IPS-18a (cell line): Measurements from ENCODE around the gene CCNC.

Experiments used
- H3K27ac ChIP-seq: one replicate; pipeline ENCODE4 v1.5.1; 2013; ENCODE audit warnings: low read length
- H3K27me3 ChIP-seq: one replicate; pipeline ENCODE4 v1.6.1; 2013; ENCODE audit warnings: mild to moderate bottlenecking, low read length; ENCODE audit not compliant: control insufficient read depth, insufficient read depth
- H3K36me3 ChIP-seq: one replicate; pipeline ENCODE4 v1.6.1; 2013; ENCODE audit warnings: low read depth, low read length; ENCODE audit not compliant: control insufficient read depth
- H3K4me1 ChIP-seq: one replicate; pipeline ENCODE4 v1.6.1; 2013; ENCODE audit warnings: low read depth, low read length; ENCODE audit not compliant: control insufficient read depth
- H3K4me3 ChIP-seq: one replicate; pipeline ENCODE4 v1.5.1; 2013; ENCODE audit warnings: low read length
- H3K9ac ChIP-seq: one replicate; pipeline ENCODE4 v1.6.1; 2013; ENCODE audit warnings: mild to moderate bottlenecking, low read length, moderate library complexity
- H3K9me3 ChIP-seq: one replicate; pipeline ENCODE4 v1.6.1; 2013; ENCODE audit warnings: low read depth, low read length; ENCODE audit not compliant: control insufficient read depth

Gene CCNC

DNA sequence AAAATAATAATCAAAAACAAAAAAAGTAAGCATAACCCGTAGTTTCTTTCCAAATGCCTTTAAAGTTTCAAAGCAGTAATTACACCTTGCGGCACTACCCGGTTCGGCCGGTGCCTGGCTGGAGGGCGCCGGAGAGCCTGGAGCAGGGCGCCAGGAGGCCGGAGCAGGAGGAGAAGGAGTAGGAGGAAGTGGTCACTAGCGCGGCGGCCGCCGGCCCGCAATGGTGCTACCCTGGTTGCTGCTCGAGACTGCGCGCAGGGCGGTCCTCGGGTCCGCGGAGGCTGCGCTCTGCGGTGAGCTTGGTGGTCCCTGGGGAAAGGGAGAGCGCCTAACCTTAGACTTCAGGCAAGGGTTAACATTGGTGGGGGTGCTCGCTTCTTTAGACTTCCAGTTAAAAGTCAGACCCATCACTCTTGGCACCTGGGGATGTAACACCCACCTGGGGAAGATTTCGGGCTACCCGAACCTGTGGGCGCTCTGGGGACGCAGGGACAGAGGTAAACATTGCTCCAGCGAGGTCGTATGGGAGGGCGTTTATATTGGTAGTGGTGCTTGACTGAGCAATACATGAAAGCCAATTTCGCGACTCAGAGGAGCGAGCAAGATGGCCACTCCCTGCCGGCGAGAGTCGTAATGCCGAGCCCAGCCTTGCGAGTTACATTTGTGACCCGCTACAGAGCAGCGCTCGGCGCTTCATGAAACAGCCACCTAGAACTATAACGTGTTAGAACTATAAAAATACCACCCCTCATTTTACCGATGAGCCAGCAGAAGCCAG lies 47.4 kb downstream of the CCNC start:
- peak overlapping the region; percentile 98 for H3K4me3 ChIP-seq
- no peaks in the 10 kb centered on the region for H3K9me3 ChIP-seq
- H3K27me3 ChIP-seq = no peaks in the 10 kb centered on the region
- peak overlapping the region; percentile 97 for H3K9ac ChIP-seq
- peaks cover 4% of the 10 kb centered on the region for H3K4me1 ChIP-seq
- peak overlapping the region; percentile 75 for H3K27ac ChIP-seq
- H3K36me3 ChIP-seq = no peaks in the 10 kb centered on the region

DNA sequence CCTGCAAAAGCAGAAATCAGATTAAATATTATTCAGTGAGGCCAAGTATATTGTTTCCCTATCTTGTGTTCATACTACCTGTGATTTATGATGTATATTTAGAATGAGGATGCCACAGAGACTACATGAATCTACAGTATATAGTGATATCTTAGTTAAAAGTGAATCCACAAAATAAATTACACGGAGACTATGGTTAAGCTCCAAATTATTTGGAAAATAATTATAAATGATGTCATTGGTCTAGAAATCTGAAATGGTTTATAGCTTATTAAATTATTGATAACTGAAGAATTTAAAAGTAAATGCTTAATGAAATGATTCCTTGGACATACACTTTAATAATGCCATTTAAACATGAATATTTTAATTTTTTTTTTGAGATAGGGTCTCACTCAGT lies 49.0 kb downstream of the CCNC start:
- H3K36me3 ChIP-seq = no peaks in the 10 kb centered on the region
- H3K9ac ChIP-seq = no peak overlapping the region
- peaks cover 5% of the 10 kb centered on the region for H3K4me1 ChIP-seq
- no peak overlapping the region for H3K4me3 ChIP-seq
- H3K9me3 ChIP-seq = no peaks in the 10 kb centered on the region
- no peaks in the 10 kb centered on the region for H3K27me3 ChIP-seq
- no peak overlapping the region for H3K27ac ChIP-seq

DNA sequence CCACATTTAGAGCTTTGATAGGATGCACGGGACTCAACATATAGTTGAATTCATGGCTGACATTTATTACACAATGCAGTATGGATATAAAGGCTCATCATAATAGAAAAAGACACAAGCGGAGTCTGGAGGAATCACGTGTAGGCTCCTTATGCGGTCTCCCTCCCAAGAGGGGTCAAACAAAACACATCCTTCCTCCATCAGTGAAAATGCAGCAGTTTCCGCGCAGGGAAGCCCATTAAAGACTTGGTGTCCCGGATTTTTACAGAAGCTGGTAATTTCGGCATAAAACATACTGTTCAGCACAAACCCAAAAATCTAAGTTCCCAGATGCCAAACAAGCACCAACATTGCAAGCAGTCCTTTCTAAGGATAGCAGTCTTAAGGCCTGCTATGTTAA lies 54.4 kb downstream of the CCNC start:
- H3K4me3 ChIP-seq = peak overlapping the region; percentile 85
- no peaks in the 10 kb centered on the region for H3K9me3 ChIP-seq
- H3K27ac ChIP-seq = no peak overlapping the region
- H3K9ac ChIP-seq = peak overlapping the region; percentile 71
- H3K27me3 ChIP-seq = no peaks in the 10 kb centered on the region
- H3K4me1 ChIP-seq = peaks cover 13% of the 10 kb centered on the region
- H3K36me3 ChIP-seq = peaks cover 3% of the 10 kb centered on the region

DNA sequence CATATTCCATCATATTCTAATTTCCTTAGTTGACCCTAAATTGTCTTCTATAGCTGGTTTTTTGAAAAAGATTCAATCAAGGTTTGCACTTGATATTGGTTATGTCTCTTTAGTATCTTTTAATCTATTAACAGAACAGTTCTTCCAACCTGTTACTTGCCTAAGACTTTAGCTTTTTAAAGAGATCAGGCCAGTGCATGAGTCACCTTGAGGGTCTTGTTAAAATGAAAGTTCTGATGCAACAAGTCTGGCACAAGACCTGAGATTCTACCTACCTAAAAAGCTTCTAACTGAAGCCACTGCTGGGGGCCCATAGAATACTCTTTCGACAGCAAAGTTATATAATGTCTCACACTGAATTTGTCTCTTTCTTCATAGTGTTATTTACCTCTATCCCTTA lies 56.4 kb downstream of the CCNC start:
- no peaks in the 10 kb centered on the region for H3K27me3 ChIP-seq
- no peak overlapping the region for H3K27ac ChIP-seq
- H3K9ac ChIP-seq = no peak overlapping the region
- H3K4me1 ChIP-seq = peaks cover 13% of the 10 kb centered on the region
- peaks cover 12% of the 10 kb centered on the region for H3K36me3 ChIP-seq
- no peaks in the 10 kb centered on the region for H3K9me3 ChIP-seq
- H3K4me3 ChIP-seq = no peak overlapping the region

DNA sequence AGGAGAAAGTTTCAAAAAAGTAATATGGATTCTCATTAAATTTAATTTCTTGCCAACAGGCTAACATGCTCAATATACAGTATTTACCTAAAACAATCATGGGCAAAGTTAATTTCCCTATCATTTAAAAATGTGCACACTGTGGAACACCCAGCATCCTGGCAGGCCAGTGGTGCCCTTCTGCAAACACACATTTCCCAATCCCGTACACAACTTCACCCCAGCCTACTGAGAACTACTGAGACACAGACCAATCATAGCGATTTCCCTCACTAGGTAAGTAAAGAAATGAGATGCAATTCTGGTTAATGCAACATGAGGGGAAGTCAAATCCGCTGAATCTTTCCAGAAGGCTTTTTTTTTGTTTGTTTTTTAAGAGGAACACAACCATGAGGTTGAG lies 60.8 kb downstream of the CCNC start:
- no peak overlapping the region for H3K27ac ChIP-seq
- no peak overlapping the region for H3K9ac ChIP-seq
- H3K36me3 ChIP-seq = peaks cover 27% of the 10 kb centered on the region
- H3K4me3 ChIP-seq = no peak overlapping the region
- no peaks in the 10 kb centered on the region for H3K9me3 ChIP-seq
- H3K27me3 ChIP-seq = no peaks in the 10 kb centered on the region
- H3K4me1 ChIP-seq = no peaks in the 10 kb centered on the region

DNA sequence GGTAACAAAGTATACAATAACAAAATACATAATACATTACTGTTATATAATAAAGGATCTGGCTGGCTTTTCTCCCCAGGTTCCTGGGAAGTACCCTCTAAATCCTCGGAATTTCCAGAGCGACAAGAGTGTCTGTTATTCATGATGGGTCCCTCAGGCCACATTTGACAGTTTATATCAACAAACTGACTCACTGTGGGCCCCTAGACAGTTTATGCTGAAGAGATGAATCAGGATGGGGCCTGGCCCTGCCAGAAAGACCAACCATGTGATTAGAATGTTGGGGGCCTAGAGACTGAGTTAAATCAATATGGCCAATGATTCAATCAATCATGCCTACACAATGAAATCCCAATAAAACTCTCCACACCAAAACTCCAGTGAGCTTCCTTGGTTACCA lies 66.7 kb downstream of the CCNC start:
- no peak overlapping the region for H3K9ac ChIP-seq
- no peaks in the 10 kb centered on the region for H3K4me1 ChIP-seq
- H3K36me3 ChIP-seq = peaks cover 42% of the 10 kb centered on the region
- no peak overlapping the region for H3K4me3 ChIP-seq
- no peaks in the 10 kb centered on the region for H3K9me3 ChIP-seq
- no peaks in the 10 kb centered on the region for H3K27me3 ChIP-seq
- H3K27ac ChIP-seq = no peak overlapping the region

DNA sequence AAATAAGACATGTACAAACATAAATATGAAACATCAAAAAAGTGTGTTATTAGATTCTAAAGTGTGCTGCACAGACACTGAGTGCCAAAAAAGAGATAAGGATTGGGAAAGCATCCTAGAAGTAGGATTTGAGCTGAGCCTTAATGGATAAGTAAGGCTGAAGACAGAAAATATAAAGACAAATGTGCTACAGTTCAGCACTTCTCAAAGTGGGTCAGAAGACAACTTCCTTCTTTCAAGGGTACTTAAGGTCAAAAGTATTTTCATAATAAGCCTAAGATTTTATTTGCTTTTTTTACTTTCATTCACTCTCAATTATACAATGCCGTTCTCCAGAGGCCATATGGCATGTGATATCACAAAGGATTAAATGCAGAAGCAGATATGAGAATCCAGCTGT lies 70.0 kb downstream of the CCNC start:
- Histone ChIP-seq H3K9ac (no peak overlapping the region), H3K27ac (no peak overlapping the region), H3K9me3 (no peaks in the 10 kb centered on the region), H3K4me1 (no peaks in the 10 kb centered on the region), H3K4me3 (no peak overlapping the region), H3K27me3 (no peaks in the 10 kb centered on the region), H3K36me3 (peaks cover 42% of the 10 kb centered on the region)

DNA sequence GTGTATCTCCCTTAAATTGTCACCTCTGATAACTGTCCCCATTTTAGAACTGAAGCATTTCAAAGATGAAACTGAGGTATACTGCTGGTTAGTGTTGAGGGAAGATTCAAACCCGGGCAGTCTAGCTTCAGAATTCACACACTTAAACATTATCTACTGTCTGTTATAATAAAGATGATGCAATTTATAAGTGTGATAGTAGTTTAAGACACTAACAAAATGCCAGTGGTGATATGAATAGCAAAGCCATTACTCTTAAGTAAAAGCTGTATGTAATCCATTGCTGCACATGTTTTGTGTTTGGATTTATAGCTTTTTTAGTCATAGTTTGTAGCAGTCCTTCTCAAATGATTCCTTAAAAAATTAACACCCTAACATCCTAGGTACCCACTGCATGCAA lies 73.0 kb downstream of the CCNC start:
- Histone ChIP-seq H3K9me3 (no peaks in the 10 kb centered on the region), H3K9ac (no peak overlapping the region), H3K27me3 (no peaks in the 10 kb centered on the region), H3K4me3 (no peak overlapping the region), H3K27ac (no peak overlapping the region), H3K36me3 (peaks cover 24% of the 10 kb centered on the region), H3K4me1 (no peaks in the 10 kb centered on the region)
